ENCODE measurements around the gene SLC22A23.

DNA sequence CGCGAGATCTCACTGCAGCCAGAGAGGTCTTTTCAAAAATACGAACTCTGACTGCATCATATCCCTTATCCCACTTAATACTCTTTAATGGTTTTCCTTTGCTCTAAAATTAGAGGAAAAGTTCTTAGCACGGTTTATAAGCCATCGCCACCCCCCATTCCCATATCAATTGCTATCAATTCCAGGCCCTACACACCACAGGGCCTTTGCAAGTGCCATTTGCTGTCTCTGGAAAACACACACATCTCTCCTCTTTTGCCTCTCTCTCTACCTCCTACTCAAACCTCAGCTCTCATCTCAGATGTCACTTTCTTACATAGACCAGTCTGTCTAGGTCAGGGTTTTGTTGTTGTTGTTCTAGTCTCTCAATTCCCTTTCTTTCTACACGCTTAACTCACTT is 9.8 kb downstream of the SLC22A23 start:
- TF ChIP-seq, protein P1, sequence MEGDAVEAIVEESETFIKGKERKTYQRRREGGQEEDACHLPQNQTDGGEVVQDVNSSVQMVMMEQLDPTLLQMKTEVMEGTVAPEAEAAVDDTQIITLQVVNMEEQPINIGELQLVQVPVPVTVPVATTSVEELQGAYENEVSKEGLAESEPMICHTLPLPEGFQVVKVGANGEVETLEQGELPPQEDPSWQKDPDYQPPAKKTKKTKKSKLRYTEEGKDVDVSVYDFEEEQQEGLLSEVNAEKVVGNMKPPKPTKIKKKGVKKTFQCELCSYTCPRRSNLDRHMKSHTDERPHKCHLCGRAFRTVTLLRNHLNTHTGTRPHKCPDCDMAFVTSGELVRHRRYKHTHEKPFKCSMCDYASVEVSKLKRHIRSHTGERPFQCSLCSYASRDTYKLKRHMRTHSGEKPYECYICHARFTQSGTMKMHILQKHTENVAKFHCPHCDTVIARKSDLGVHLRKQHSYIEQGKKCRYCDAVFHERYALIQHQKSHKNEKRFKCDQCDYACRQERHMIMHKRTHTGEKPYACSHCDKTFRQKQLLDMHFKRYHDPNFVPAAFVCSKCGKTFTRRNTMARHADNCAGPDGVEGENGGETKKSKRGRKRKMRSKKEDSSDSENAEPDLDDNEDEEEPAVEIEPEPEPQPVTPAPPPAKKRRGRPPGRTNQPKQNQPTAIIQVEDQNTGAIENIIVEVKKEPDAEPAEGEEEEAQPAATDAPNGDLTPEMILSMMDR (IDR thresholded peaks at IDR 0.05; ENCODE audit: insufficient read depth, low read depth, low read length), result no peak
- no peak for TF ChIP-seq EZH2 (IDR thresholded peaks at IDR 0.05; ENCODE audit: insufficient read depth, low read length)
